ENCODE results near the gene EPHA4.

The EPHA4 gene

GRCh38 chr2:221397187-221397586 is 174.9 kb downstream of the EPHA4 start:
- no peak for DNase-seq (ENCODE audit: low read depth in 2 of 2)

DNA sequence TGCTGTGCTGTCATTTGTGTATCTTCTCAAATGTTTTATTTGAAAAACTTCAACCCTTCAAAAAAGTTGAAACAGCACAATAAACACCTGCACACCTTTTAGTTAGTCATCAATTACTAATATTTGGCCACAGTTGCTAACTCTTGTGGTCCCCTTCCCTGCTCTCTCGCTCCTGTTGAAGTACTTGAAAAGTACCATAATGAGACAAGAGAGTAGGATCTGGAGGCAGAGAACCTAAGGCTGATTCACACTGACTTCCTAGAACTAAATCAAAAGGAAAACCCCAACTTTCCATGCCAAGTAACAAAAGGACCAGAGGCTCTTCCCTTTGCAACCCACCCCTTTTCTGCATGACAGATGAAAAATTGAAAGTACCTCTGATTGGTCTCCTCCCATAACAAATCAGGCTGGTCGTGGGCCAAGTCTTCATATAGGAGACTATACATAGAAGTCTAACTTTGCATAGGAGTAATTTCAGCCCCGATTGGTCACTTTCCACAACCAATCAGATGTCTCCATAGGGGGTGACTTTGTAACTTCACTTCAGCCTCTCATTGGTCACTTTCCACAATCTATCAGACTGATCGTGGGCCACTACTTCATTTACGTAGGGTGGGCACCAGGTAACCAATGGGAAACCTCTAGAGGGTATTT is 179.7 kb downstream of the EPHA4 start:
- DNase-seq (ENCODE audit: low read depth in 2 of 2): no peak

DNA sequence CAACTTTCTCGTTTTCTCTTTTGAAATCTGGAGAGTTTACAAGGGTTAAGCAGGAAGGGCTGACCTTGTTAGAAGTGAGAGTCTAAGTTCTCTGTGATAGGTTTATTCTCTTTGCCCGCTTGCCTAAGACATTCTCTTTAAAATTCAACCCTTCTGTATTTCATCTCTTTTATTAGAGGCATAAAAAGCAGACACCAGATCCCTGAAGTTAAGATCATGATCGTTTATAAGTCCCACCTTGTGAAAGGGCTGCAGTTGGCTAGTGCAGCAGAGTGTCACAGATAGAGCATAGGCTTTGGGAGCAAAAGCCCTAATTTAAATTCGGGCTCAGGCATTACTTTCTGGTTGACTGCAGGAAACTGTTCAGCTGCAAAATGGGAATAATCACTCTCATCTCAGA is 181.2 kb downstream of the EPHA4 start:
- no peak for DNase-seq (ENCODE audit: low read depth in 2 of 2)

DNA sequence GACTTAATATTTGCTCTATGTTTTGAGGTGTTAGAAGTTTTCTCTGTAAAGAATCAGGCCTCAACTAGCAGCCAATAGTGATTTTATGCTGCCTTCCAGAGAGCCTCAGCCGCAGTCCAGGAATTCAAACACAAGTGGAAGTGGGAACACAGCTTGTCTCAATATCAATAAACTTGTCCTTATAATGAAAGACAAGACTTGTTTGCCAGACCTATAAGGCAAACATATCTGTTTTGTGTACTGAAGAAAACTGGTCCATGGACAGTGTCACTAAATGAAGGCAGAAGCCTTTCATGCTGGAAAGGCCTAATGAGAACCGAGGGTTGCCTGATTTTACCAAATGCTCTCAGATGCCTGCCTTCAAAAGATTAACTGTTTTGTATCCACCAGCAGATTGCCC is 182.2 kb downstream of the EPHA4 start:
- DNase-seq (ENCODE audit: low read depth in 2 of 2): no peak

DNA sequence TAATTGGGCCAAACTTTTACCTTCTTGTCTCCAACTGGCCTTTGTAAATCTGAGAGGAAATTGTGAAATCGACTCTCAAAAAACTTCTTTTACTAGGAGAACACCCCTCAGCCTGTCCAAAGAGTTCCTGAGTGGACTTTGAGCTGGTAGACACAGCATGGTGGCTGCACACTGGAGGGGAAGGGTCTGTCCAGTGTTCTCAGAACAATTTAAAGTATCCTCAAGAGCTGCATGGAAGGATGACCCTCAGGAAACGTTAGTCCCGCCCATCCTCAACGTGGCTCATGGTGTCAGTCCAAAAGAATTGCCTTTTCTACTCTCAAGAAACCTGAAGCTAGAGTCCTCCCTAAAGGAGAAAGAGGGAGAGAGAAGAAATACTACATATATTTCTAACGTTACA is 182.7 kb downstream of the EPHA4 start:
- DNase-seq (ENCODE audit: low read depth in 2 of 2): no peak

DNA sequence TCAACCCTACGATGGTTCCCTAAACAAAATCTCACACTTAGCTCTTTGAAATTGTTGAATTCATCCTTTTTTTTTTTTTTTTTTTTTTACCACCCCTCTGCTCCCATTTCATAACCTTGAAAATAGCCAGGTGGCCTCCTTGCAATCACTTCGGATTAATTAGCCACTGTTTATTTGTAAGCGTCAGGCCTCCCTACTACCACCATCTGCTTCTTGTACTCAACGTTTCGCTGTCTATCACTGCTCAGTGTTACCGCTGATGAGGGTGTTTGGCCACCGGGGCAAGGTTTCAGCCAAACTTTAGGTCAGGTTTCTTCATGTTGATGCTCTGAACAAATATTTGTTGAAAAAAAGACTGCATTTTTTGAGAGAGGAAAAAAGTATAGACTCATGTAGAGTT is 183.2 kb downstream of the EPHA4 start:
- no peak for DNase-seq (ENCODE audit: low read depth in 2 of 2)

GRCh38 chr2:221385716-221386115 is 186.4 kb downstream of the EPHA4 start:
- DNase-seq (ENCODE audit: low read depth in 2 of 2): no peak

GRCh38 chr2:221381928-221382488 is 190.1 kb downstream of the EPHA4 start:
- DNase-seq (ENCODE audit: low read depth in 2 of 2): no peak

- no peak for DNase-seq (ENCODE audit: low read depth in 2 of 2)
Observed at GRCh38 chr2:221380686-221381085, 191.4 kb downstream of the EPHA4 start.

DNA sequence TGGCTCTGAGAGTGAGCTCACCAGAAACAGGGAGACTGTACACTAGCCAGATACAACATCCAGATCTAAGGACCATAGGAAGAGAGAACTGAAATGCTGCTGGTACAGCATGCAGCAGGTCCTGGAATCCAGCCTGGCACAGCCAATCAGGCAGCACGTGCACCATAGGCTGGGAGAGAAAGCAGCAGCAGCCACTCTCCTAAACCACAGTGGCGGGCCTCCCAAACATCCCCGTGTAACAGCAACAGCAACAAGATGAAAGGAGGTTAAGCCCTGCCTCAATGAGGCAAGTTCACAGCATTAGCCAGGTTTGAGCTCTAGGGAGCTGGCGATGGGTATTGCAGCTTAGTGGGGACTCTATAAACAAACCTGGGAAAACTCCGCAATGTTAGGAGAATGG is 192.0 kb downstream of the EPHA4 start:
- DNase-seq (ENCODE audit: low read depth in 2 of 2): no peak

GRCh38 chr2:221377597-221377996 is 194.5 kb downstream of the EPHA4 start:
- no peak for DNase-seq (ENCODE audit: low read depth in 2 of 2)

DNA sequence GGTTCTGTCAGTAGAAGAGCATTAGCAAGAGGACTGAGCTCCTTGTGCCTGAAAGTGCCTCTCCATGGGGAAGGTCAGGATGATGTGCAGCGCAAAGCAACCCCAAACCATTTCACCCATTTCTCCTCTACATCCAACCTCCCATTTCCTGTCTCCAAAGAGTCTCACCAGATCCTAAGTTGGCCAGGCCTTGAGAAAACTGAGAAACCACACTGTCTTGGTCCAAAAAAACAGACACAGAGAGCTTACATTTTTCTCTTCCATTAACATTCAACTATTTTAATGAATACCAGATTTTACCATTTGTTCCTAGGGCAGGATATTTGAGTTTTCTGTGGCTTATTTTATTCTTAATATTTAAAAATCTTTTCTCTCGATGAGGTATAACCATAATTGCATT is 195.0 kb downstream of the EPHA4 start:
- DNase-seq (ENCODE audit: low read depth in 2 of 2): no peak

DNA sequence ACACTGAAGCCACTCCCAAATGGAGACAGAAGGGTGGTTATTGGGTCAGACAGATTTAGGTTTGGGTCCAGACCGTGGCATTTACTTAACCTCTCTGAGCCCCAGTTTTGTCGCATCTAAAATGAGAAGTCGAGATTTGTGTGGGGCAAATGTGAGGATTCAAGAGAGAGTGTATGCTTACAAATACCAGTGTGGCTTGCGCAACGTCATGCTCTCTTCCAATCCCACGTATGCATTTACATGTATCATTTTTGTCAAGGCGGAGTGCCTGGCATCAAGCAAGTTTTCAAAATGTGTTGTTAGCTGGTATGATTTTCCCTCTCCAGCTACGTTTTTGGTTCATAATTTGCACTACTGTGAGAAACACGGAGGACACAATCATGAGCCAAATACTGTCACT is 197.9 kb downstream of the EPHA4 start:
- DNase-seq (ENCODE audit: low read depth in 2 of 2): no peak

GRCh38 chr2:221372907-221373306 is 199.2 kb downstream of the EPHA4 start:
- no peak for DNase-seq (ENCODE audit: low read depth in 2 of 2)

DNA sequence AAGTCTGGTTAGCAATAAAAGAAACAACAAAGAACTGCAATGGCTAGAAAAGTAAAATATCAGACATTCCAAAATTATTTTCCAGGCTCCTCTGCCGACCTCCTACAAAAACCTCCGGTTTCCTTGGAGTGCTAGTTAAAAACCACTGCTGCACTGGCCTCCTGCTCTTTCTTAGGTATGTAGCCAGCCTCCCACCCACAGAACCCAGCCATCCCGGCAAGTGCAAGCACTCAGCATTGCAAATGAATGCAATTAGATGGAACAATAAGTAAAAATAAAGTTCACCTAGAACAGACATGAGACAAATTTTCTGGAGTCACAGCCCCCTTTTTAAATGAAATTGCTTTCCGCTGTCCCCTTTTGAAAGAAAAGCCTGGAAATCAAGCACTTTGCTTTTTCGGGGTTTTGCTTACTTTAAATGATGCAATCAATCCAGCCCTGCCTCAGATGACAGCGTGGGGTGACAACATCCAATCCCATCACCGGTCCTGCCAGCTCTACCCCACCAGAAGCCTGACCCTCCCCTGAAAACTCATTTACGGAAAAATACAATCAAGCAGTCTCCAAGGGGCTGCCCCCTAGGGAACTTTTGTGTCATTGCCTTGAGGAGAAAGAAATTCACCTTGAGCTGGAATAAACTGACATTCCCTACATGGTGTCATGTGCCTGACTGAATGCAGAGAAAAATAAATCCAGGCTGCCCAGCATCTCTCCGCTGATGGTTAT is 199.8 kb downstream of the EPHA4 start:
- DNase-seq (ENCODE audit: low read depth in 2 of 2): no peak

- DNase-seq (ENCODE audit: low read depth in 2 of 2): no peak
Observed at GRCh38 chr2:221371347-221371746, 200.8 kb downstream of the EPHA4 start.

DNA sequence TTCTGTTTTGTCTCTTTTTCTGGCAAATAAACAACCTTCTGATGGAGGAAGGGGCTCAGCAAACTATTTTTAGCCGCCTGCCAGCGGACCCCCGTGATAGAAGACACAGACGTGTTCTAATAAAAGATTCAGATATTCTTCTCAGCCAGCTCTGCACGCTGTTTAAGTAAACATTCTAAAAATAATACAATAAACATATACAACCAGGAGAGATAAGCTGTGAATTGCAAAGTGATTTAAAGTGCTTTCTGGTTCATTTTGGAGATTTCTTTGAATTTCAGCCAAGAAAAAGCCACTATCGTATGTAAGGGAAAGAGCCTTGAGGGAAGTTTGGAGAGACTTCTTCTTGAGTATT is 201.3 kb downstream of the EPHA4 start:
- no peak for DNase-seq (ENCODE audit: low read depth in 2 of 2)

GRCh38 chr2:221370076-221370856 is 201.8 kb downstream of the EPHA4 start:
- no peak for DNase-seq (ENCODE audit: low read depth in 2 of 2)
